B cell (primary cell): Measurements from ENCODE around the gene TPK1. TPM values are rescaled to one million over a fixed set of nuclear protein-coding genes. Genes with fewer than 3 reads are reported as not detected.

Experiments used
- ATAC-seq: fragments of 200-7000 bp; cut with Tn5 transposase; one replicate; pipeline ENCODE4 v1.10.0; 2021; ENCODE audit warnings: low read depth, mild to moderate bottlenecking, moderate number of reproducible peaks, moderate library complexity
- CTCF ChIA-PET: fragments of 350-600 bp; sonication (Branson Sonifier 250); formaldehyde crosslinking; loops from one replicate; lab custom pipeline; 2021; ENCODE audit warnings: antibody characterized with exemption, inconsistent platforms; lab: Charles Lee
- POLR2A ChIA-PET: fragments of 350-600 bp; sonication (Branson Sonifier 250); formaldehyde crosslinking; loops from one replicate; lab custom pipeline; 2021; ENCODE audit warnings: antibody characterized with exemption; lab: Charles Lee
- DNase-seq: peaks from one replicate; pipeline ENCODE4 v3.0.0; 2013
- H2AFZ ChIP-seq: 2 replicates; pipeline ENCODE4 v1.6.1; 2012; ENCODE audit warnings: mild to moderate bottlenecking, low read depth, low read length; ENCODE audit not compliant: insufficient read depth, poor library complexity, severe bottlenecking
- H3K27ac ChIP-seq, 2 donors: 1 replicate in 1 of 2; 2 replicates in 1 of 2; pipeline ENCODE4 v1.5.1; 2012 to 2013; ENCODE audit warnings: low read length in 2 of 2, mild to moderate bottlenecking in 2 of 2, moderate library complexity in 1 of 2
- H3K27me3 ChIP-seq, 4 experiments: fragments of 200-600 bp in 1 of 4; sonication (generic) in 1 of 4; replicated peaks in 1 of 4; 1 replicate in 2 of 4; 2 replicates in 2 of 4; pipeline versions ENCODE4 v1.6.1 to v1.7.0; 2013 to 2016; ENCODE audit warnings: low read length in 3 of 4, mild to moderate bottlenecking in 2 of 4, mixed read lengths in 1 of 4, moderate library complexity in 1 of 4; ENCODE audit not compliant: insufficient read depth in 4 of 4, control insufficient read depth in 3 of 4; ENCODE audit errors: control extremely low read depth in 1 of 4
- H3K36me3 ChIP-seq, 2 experiments: replicated peaks in 1 of 2; 1 replicate in 1 of 2; 2 replicates in 1 of 2; pipeline versions ENCODE4 v1.6.1 to v1.7.1; 2013; ENCODE audit warnings: low read length in 1 of 2; ENCODE audit not compliant: insufficient read depth in 2 of 2, control insufficient read depth in 1 of 2; ENCODE audit errors: control extremely low read depth in 1 of 2, extremely low read depth in 1 of 2
- H3K4me1 ChIP-seq, 2 donors: fragments of 200-600 bp in 1 of 2; sonication (generic) in 1 of 2; 1 replicate in 1 of 2; 2 replicates in 1 of 2; pipeline versions ENCODE4 v1.5.1 to v1.6.1; 2013 to 2017; ENCODE audit warnings: low read length in 2 of 2; ENCODE audit not compliant: control insufficient read depth in 2 of 2, insufficient read depth in 2 of 2
- H3K4me2 ChIP-seq: replicated peaks from 2 replicates; pipeline ENCODE3; 2012; ENCODE audit warnings: mild to moderate bottlenecking, low read depth, low read length; ENCODE audit not compliant: poor library complexity, severe bottlenecking
- H3K4me3 ChIP-seq, 5 experiments: fragments of 200-600 bp in 1 of 5; sonication (generic) in 1 of 5; 1 replicate in 3 of 5; 2 replicates in 2 of 5; pipeline versions ENCODE4 v1.5.1 to v1.7.0; 2011 to 2016; ENCODE audit warnings: low read length in 4 of 5, mild to moderate bottlenecking in 4 of 5, low read depth in 2 of 5, control low read depth in 1 of 5, moderate library complexity in 1 of 5; ENCODE audit not compliant: insufficient read depth in 1 of 5; ENCODE audit errors: control extremely low read depth in 1 of 5, extremely low read depth in 1 of 5
- H3K79me2 ChIP-seq: fragments of 200-600 bp; sonication (generic); one replicate; pipeline ENCODE4 v1.6.0; 2016; ENCODE audit warnings: low read length; ENCODE audit not compliant: control insufficient read depth, insufficient read depth
- H3K9ac ChIP-seq: fragments of 200-600 bp; sonication (generic); 2 replicates; pipeline ENCODE4 v1.6.1; 2017; ENCODE audit warnings: mild to moderate bottlenecking, low read length, moderate library complexity
- H3K9me3 ChIP-seq, 3 donors: one replicate each; pipeline versions ENCODE4 v1.6.1 to v1.7.1; 2013; ENCODE audit warnings: low read length in 2 of 3; ENCODE audit not compliant: control insufficient read depth in 2 of 3, insufficient read depth in 1 of 3; ENCODE audit errors: control extremely low read depth in 1 of 3
- H4K20me1 ChIP-seq: 2 replicates; pipeline ENCODE4 v1.6.0; 2012; ENCODE audit warnings: mild to moderate bottlenecking, low read length; ENCODE audit not compliant: insufficient read depth, control insufficient read depth, poor library complexity, severe bottlenecking
- H3K27ac Mint-ChIP-seq: one replicate; pipeline ENCODE4 v1.8.0; 2021; ENCODE audit warnings: mixed read lengths
- H3K27me3 Mint-ChIP-seq: one replicate; pipeline ENCODE4 v1.8.0; 2021; ENCODE audit warnings: mixed read lengths
- H3K4me1 Mint-ChIP-seq: one replicate; pipeline ENCODE4 v1.8.0; 2021; ENCODE audit warnings: mixed read lengths
- H3K4me3 Mint-ChIP-seq: one replicate; pipeline ENCODE4 v1.8.0; 2021; ENCODE audit warnings: mixed read lengths
- H3K9me3 Mint-ChIP-seq: one replicate; pipeline ENCODE4 v1.8.0; 2022; ENCODE audit warnings: mixed read lengths; ENCODE audit not compliant: insufficient read depth
- CTCF ChIP-seq: fragments of 200-600 bp; IDR thresholded peaks from one replicate; pipeline ENCODE4 v1.8.0; 2022; ENCODE audit warnings: antibody characterized with exemption, mild to moderate bottlenecking
- EZH2 ChIP-seq: IDR thresholded peaks from 2 replicates; pipeline ENCODE4 v1.6.1; 2012; ENCODE audit warnings: borderline replicate concordance, low read depth, mild to moderate bottlenecking, moderate library complexity, low read length; ENCODE audit not compliant: insufficient read depth, poor library complexity, severe bottlenecking
- WGBS: methylation state at CpG from one replicate; pipeline ENCODE4 v1.1.5; 2013; ENCODE audit warnings: missing lambda C conversion rate; ENCODE audit not compliant: insufficient coverage; 5-methylcytosine and 5-hydroxymethylcytosine counted together
- intact Hi-C: fragments of 100-400 bp; cut with micrococcal nuclease; formaldehyde crosslinking; loops from one replicate; pipeline ENCODE4 v1.10.0; 2022
- polyA plus RNA-seq: library from polyadenylated mRNA; depleted of rRNA; stranded (reverse); fragments of >200 nt; gene quantifications from 2 replicates; pipeline ENCODE4 v1.2.3, GENCODE V29; 2012
- total RNA-seq, 2 donors: library from RNA; stranded (reverse); fragments of 120-200 nt in 1 of 2; gene quantifications; 1 replicate in 1 of 2; 2 replicates in 1 of 2; pipeline versions ENCODE4 v1.2.3 to v1.2.4, GENCODE V29; 2013 to 2022

Gene TPK1
- total and polyA plus RNA-seq, 2 donors (not counting 1 experiment from before 2014, with no cell fraction given), result 13.7 to 26.4 TPM

- no peak overlapping the region for H3K4me3 Mint-ChIP-seq
- intact Hi-C loops, result no loop called here
- H3K27me3 Mint-ChIP-seq, result no peaks in the 10 kb centered on the region
These were observed 301.7 kb downstream of the TPK1 start for GRCh38 chr7:144534196-144534595.

DNA sequence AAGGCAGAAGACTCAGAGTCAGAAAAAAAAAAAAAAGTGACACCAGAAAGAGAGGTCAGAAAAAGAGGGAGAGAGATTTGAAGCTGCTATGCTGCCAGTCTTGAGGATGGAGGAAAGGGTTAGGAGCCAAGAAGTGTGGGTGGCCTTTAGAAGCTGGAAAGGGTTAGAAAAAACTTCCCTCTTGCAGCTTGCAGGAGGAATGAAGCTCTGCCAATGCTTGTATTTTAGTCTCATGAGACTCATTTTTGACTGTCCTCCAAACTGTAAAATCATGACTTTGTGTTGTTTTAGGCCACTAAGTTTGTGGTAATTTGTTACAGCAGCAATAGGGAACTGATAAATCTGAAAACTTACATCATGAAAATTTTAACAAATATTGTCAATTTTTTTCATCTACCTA is 304.7 kb downstream of the TPK1 start:
- no peak overlapping the region for H3K4me2 ChIP-seq
- CTCF ChIA-PET, result no interaction called here
- H3K27ac Mint-ChIP-seq, result no peak overlapping the region

More at GRCh38 chr7:144534196-144534595, 301.7 kb downstream of the TPK1 start:
- H3K9me3 ChIP-seq, result peaks cover 0 to 5% (median 0%) of the 10 kb centered on the region in 3 donors
- H4K20me1 ChIP-seq, result no peaks in the 10 kb centered on the region
- no peak overlapping the region for H3K27ac ChIP-seq
- no peak overlapping the region for H3K9ac ChIP-seq
- Mint-ChIP-seq H3K4me1 (peaks cover 3% of the 10 kb centered on the region), H3K27ac (no peak overlapping the region), H3K9me3 (no peaks in the 10 kb centered on the region)
- no peak overlapping the region for H2AFZ ChIP-seq
- ChIA-PET POLR2A (no interaction called here), CTCF (no interaction called here)
- 86% methylated on average over 2 of the region's 4 CpGs for WGBS
- TF ChIP-seq CTCF (no peak), EZH2 (no peak)
- H3K36me3 ChIP-seq, result no peaks in the 10 kb centered on the region
- H3K4me2 ChIP-seq, result no peak overlapping the region
- H3K79me2 ChIP-seq, result no peaks in the 10 kb centered on the region
- H3K4me1 ChIP-seq, result no peaks in the 10 kb centered on the region
- no peak overlapping the region for H3K4me3 ChIP-seq
- ATAC-seq (no peak), DNase-seq (no peak)
- H3K27me3 ChIP-seq, result no peaks in the 10 kb centered on the region

More for the DNA sequence above, 304.7 kb downstream of the TPK1 start:
- Mint-ChIP-seq H3K9me3 (no peaks in the 10 kb centered on the region), H3K4me3 (no peak overlapping the region), H3K27me3 (no peaks in the 10 kb centered on the region), H3K4me1 (peaks cover 4% of the 10 kb centered on the region)
- Histone ChIP-seq H3K9ac (no peak overlapping the region), H3K79me2 (no peaks in the 10 kb centered on the region), H3K27ac (no peak overlapping the region), H4K20me1 (no peaks in the 10 kb centered on the region), H3K4me3 (no peak overlapping the region), H3K27me3 (no peaks in the 10 kb centered on the region), H3K9me3 (peaks cover 0 to 5% (median 0%) of the 10 kb centered on the region in 3 donors), H3K36me3 (no peaks in the 10 kb centered on the region), H3K4me1 (no peaks in the 10 kb centered on the region), H2AFZ (no peak overlapping the region)
- ATAC-seq (no peak), DNase-seq (no peak)
- TF ChIP-seq CTCF (no peak), EZH2 (no peak)
- POLR2A ChIA-PET, result no interaction called here
- intact Hi-C loops, result no loop called here
